Measurements from ENCODE around the gene CD27. TPM values are rescaled to one million over a fixed set of nuclear protein-coding genes. Genes with fewer than 3 reads are reported as not detected.

CD27 gene
- total and polyA plus RNA-seq, 8 donors, result 1.2 to 3.2 (median 2.2) TPM

GRCh38 chr12:6462234-6462995 is 17.7 kb downstream of the CD27 start:
- H3K9me3 ChIP-seq, result no peaks in the 10 kb centered on the region
- H3K27me3 ChIP-seq, result no peaks in the 10 kb centered on the region
- intact Hi-C loops (cut with DNase I), result no loop called here
- TF ChIP-seq, protein P1, sequence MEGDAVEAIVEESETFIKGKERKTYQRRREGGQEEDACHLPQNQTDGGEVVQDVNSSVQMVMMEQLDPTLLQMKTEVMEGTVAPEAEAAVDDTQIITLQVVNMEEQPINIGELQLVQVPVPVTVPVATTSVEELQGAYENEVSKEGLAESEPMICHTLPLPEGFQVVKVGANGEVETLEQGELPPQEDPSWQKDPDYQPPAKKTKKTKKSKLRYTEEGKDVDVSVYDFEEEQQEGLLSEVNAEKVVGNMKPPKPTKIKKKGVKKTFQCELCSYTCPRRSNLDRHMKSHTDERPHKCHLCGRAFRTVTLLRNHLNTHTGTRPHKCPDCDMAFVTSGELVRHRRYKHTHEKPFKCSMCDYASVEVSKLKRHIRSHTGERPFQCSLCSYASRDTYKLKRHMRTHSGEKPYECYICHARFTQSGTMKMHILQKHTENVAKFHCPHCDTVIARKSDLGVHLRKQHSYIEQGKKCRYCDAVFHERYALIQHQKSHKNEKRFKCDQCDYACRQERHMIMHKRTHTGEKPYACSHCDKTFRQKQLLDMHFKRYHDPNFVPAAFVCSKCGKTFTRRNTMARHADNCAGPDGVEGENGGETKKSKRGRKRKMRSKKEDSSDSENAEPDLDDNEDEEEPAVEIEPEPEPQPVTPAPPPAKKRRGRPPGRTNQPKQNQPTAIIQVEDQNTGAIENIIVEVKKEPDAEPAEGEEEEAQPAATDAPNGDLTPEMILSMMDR (IDR thresholded peaks at IDR 0.05), result no peak
- ATAC-seq (no peak), DNase-seq (no peak)
- H3K4me1 ChIP-seq, result peaks cover 3 to 67% of the 10 kb centered on the region in 2 donors
- no peak overlapping the region for H3K4me3 ChIP-seq
- peaks cover 0 to 85% of the 10 kb centered on the region in 2 donors for H3K36me3 ChIP-seq
- H3K27ac ChIP-seq, result peak overlapping the region; percentile 37 to 87

- intact Hi-C loops (cut with DNase I), result no loop called here
- peaks cover 3 to 75% of the 10 kb centered on the region in 2 donors for H3K4me1 ChIP-seq
- TF ChIP-seq, protein P1 (IDR thresholded peaks at IDR 0.05), result no peak
- peak overlapping the region in 1 of 2 donors; percentile 87 for H3K27ac ChIP-seq
- no peak for ATAC-seq
- H3K9me3 ChIP-seq, result no peaks in the 10 kb centered on the region
- H3K4me3 ChIP-seq, result no peak overlapping the region
- no peaks in the 10 kb centered on the region for H3K27me3 ChIP-seq
- no peak for DNase-seq
- peaks cover 0 to 83% of the 10 kb centered on the region in 2 donors for H3K36me3 ChIP-seq
Observed at GRCh38 chr12:6463216-6463615, 18.5 kb downstream of the CD27 start.

- no peaks in the 10 kb centered on the region for H3K9me3 ChIP-seq
- no peaks in the 10 kb centered on the region for H3K27me3 ChIP-seq
- no peak overlapping the region for H3K4me3 ChIP-seq
- DNase-seq (no peak), ATAC-seq (no peak)
- H3K4me1 ChIP-seq, result peaks cover 5 to 81% of the 10 kb centered on the region in 2 donors
- H3K27ac ChIP-seq, result peak overlapping the region in 1 of 2 donors; percentile 87
- intact Hi-C loops (cut with DNase I), result no loop called here
- peaks cover 0 to 76% of the 10 kb centered on the region in 2 donors for H3K36me3 ChIP-seq
- TF ChIP-seq, protein P1 (IDR thresholded peaks at IDR 0.05), result no peak
Observed at GRCh38 chr12:6463858-6464257, 19.1 kb downstream of the CD27 start.

- intact Hi-C loops (cut with DNase I), result no loop called here
- Histone ChIP-seq H3K4me1 (peaks cover 12 to 86% of the 10 kb centered on the region in 2 donors), H3K36me3 (peaks cover 0 to 70% of the 10 kb centered on the region in 2 donors), H3K9me3 (no peaks in the 10 kb centered on the region), H3K27ac (peak overlapping the region in 1 of 2 donors; percentile 30), H3K27me3 (no peaks in the 10 kb centered on the region), H3K4me3 (no peak overlapping the region)
- TF ChIP-seq, protein P1 (IDR thresholded peaks at IDR 0.05), result no peak
- no peak for DNase-seq
- ATAC-seq, result no peak
Observed at GRCh38 chr12:6464531-6464930, 19.8 kb downstream of the CD27 start.

DNA sequence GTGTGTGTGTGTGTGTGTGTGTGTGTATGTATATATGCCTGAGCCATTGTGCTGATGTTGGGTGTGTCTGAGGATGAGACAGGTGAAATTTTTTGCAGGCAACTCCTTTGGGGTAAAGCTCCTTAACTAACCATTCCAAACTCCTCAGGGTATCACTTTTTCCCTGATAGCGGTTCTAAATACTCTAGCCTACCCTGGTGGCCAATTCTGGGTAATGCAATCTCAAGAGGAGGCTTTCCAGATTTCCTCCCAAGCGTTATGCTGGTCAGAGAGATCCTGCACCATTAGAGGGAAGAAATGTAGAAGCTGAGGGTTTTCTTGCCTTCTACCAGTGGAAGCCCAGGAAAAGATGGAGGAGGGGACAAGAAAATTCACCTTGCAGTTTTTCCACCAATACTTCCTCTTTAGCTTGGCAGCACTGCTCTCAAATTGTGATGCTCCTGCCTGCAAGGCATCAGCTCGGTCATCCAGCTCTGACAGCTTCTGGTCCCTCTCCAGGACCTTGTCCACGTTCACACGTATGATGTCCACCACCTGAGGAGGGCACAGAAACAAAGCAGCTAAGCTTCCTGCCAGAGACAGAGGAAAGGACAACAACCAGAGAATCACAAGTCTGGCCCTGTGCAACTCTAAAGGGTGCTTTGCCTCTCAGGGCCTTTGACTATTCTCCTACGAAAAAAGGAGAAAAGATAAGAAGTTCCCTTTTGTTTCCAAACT is 20.9 kb downstream of the CD27 start:
- ATAC-seq (peak; percentile 66), DNase-seq (peak in 2 of 4 donors; percentile 67 to 73)
- peak overlapping the region in 1 of 2 donors; percentile 41 for H3K27ac ChIP-seq
- peaks cover 12 to 78% of the 10 kb centered on the region in 2 donors for H3K4me1 ChIP-seq
- TF ChIP-seq, protein P1 (IDR thresholded peaks at IDR 0.05), result peak; percentile 74 to 87
- intact Hi-C loops (cut with DNase I), result loop anchor here in 1 of 2 donors (5.0 kb wide), 1 partner anchor 43 kb away; no protein-coding TSS in a partner anchor
- no peaks in the 10 kb centered on the region for H3K9me3 ChIP-seq
- peaks cover 0 to 59% of the 10 kb centered on the region in 2 donors for H3K36me3 ChIP-seq
- H3K4me3 ChIP-seq, result no peak overlapping the region
- no peaks in the 10 kb centered on the region for H3K27me3 ChIP-seq

Data from left lung (tissue), 10 donors.